Rectal smooth muscle tissue (tissue), 1 donor: Measurements from ENCODE around the gene RIMOC1.

ENCODE experiments used
- H3K27ac ChIP-seq: one replicate; pipeline ENCODE4 v1.7.0; 2013; ENCODE audit warnings: low read depth, low read length, inconsistent platforms
- H3K27me3 ChIP-seq: one replicate; pipeline ENCODE4 v1.7.0; 2013; ENCODE audit warnings: low read length; ENCODE audit not compliant: control insufficient read depth, insufficient read depth
- H3K36me3 ChIP-seq: one replicate; pipeline ENCODE4 v1.7.0; 2013; ENCODE audit warnings: low read length; ENCODE audit not compliant: control insufficient read depth, insufficient read depth
- H3K4me1 ChIP-seq: one replicate; pipeline ENCODE4 v1.7.0; 2013; ENCODE audit warnings: low read length; ENCODE audit not compliant: control insufficient read depth, insufficient read depth
- H3K4me3 ChIP-seq: one replicate; pipeline ENCODE4 v1.7.0; 2013; ENCODE audit warnings: low read length
- H3K9ac ChIP-seq: one replicate; pipeline ENCODE4 v1.7.0; 2013; ENCODE audit warnings: low read length

RIMOC1 gene

DNA sequence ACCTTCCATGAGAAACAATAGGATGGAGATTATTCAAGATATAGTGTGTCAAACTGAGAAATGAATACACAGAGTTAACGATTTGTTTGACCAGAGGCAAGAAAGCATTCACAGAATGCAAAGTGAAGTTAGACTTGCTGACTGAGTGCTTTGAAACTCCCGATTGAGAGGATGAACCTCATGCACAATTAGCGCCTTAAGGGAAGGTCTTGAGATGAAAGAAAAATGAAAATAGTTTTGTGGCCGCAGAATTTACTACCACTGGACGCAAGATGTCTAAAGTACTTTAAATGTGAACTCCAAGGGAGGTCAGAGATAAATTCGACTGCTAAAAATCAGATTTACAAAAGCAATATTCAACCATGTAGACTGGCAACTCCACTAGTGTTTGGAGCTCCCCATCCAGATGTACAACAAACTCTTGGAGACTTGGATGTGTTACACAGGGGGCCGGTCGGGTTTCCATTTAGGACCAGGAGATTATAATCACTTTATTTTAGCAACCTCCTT lies 707 bp upstream of the RIMOC1 start:
- Histone ChIP-seq H3K4me1 (peaks cover 7% of the 10 kb centered on the region), H3K27ac (peak overlapping the region; percentile 87), H3K27me3 (no peaks in the 10 kb centered on the region), H3K36me3 (no peaks in the 10 kb centered on the region), H3K4me3 (peak overlapping the region; percentile 68), H3K9ac (no peak overlapping the region)

DNA sequence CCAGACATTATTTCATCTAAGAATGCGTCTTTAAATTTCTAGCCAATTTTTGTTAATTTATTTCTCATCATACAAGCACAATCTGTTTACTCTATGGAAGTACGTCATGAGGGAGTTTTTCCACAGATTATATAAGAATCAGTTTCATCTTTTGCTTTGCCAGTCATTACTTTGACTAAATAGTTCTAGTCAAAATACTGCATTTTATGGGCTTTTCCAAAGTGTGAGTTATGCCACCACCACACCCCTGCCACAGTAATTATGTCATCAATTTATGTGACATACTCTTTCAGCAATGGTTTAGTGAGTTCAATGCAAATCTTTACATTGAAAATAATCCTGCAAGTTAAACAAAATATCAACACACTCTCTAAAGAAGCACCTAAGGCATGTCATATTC lies 2.0 kb downstream of the RIMOC1 start:
- Histone ChIP-seq H3K36me3 (peaks cover 4% of the 10 kb centered on the region), H3K4me3 (no peak overlapping the region), H3K27ac (no peak overlapping the region), H3K27me3 (no peaks in the 10 kb centered on the region), H3K9ac (no peak overlapping the region), H3K4me1 (peaks cover 7% of the 10 kb centered on the region)

DNA sequence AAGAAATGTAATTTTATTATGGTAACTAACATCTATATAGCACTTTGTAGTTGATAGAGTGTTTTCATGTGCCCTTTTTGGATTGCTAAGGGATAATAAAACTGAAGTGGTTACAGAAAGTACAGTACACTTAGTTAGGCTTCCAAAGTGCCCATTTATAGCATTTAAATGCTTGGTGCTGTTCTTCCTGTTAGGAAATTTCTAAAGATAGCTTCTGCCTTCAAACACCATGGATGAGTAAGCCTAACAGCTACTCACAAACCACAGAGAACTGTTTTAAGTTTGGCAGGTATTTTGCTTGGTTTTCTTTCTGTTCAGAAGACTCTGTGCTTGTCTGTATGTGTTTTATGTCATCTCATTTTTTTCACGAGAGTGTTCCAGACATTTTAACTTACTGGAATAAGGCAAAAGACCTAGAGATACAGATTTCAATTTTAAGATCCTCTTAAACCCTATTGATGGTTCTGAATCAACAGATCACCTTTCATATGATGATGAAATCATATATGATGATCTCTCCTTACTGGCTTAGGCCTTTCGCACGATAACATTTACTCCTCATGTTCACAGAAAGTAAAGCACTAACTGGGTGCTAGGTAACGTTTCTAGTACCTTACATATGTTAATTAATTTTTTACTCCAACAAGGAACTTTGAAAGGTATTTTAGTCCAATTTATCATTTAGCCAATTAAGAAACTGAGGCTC lies 4.4 kb downstream of the RIMOC1 start:
- Histone ChIP-seq H3K27me3 (no peaks in the 10 kb centered on the region), H3K4me3 (no peak overlapping the region), H3K36me3 (peaks cover 16% of the 10 kb centered on the region), H3K4me1 (peaks cover 7% of the 10 kb centered on the region), H3K27ac (peak overlapping the region; percentile 70), H3K9ac (no peak overlapping the region)

DNA sequence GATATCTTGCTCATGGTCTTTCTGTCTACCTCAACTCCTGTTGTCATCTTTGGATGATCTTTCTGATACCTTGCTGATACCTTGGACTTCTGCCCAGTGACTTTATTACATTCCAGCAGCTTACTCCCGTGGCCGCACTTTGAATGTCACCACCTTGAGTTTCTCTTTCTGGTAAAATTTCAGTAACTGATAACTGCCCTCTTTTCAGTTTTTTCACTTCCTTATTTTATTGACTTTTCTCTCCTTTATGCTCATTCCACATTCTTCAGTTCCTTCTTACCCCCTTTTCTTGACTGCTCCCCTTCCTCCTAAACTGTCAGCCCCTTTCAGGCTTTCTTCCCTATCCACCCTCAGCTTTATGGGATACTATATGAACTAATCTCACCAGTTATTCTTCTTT lies 14.0 kb downstream of the RIMOC1 start:
- no peak overlapping the region for H3K4me3 ChIP-seq
- H3K27ac ChIP-seq = no peak overlapping the region
- no peaks in the 10 kb centered on the region for H3K4me1 ChIP-seq
- peaks cover 15% of the 10 kb centered on the region for H3K36me3 ChIP-seq
- no peak overlapping the region for H3K9ac ChIP-seq
- H3K27me3 ChIP-seq = no peaks in the 10 kb centered on the region

DNA sequence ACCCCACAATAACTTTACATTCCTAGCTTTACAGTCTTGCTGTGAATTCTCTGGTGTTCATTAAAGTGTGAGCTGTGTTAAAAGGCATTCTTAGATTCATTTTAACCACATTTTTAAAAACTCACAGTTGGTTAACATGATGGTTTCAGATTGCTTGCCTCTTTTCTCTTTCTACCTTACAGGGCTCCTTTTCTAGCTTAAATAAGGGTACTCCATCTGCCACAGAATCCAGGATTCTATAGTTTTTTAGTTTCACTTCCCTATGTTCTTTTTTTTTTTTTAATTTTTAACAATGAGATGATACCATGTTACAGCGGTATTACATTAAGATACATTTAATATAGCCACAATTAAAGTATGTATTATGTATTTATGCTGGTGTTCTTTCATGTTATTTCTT lies 17.0 kb downstream of the RIMOC1 start:
- peaks cover 6% of the 10 kb centered on the region for H3K4me1 ChIP-seq
- H3K27ac ChIP-seq = no peak overlapping the region
- no peak overlapping the region for H3K4me3 ChIP-seq
- no peaks in the 10 kb centered on the region for H3K27me3 ChIP-seq
- H3K36me3 ChIP-seq = peaks cover 13% of the 10 kb centered on the region
- no peak overlapping the region for H3K9ac ChIP-seq

DNA sequence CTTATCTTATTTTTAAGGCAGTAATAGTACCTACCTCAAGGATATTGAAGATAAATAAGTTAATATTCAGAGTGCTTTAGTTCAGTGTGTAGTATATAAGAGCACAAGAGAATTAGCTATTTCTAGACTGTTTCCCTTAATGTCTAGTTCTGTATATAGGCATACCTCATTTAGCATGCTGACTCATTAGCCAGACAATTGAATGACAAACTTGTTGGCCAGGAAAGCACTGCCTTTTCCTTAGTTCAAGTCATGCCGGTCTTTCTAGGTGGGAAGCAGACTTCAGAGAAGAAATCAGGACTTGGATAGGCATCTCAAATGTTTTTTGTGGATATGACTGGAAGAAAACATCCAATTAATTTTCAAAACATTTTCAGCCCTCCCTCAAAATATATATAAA lies 17.7 kb downstream of the RIMOC1 start:
- Histone ChIP-seq H3K36me3 (peaks cover 13% of the 10 kb centered on the region), H3K27me3 (no peaks in the 10 kb centered on the region), H3K9ac (no peak overlapping the region), H3K27ac (no peak overlapping the region), H3K4me1 (peaks cover 6% of the 10 kb centered on the region), H3K4me3 (no peak overlapping the region)

GRCh38 chr5:41924526-41924871 lies 20.4 kb downstream of the RIMOC1 start:
- peak overlapping the region; percentile 94 for H3K4me3 ChIP-seq
- no peaks in the 10 kb centered on the region for H3K27me3 ChIP-seq
- H3K4me1 ChIP-seq = peaks cover 6% of the 10 kb centered on the region
- H3K36me3 ChIP-seq = peaks cover 2% of the 10 kb centered on the region
- peak overlapping the region; percentile 89 for H3K9ac ChIP-seq
- H3K27ac ChIP-seq = peak overlapping the region; percentile 89

GRCh38 chr5:41924872-41925554 lies 20.9 kb downstream of the RIMOC1 start, which contains the start of gene FBXO4:
FBXO4 (plus strand) TSS chr5:41925281; CDS start chr5:41925310, 29 bp downstream.
- H3K4me1 ChIP-seq = peaks cover 6% of the 10 kb centered on the region
- no peaks in the 10 kb centered on the region for H3K27me3 ChIP-seq
- peak within 1 kb of the TSS; percentile 94 for H3K4me3 ChIP-seq
- peak within 1 kb of the TSS; percentile 89 for H3K27ac ChIP-seq
- peaks cover 2% of the 10 kb centered on the region for H3K36me3 ChIP-seq
- peak within 1 kb of the TSS; percentile 89 for H3K9ac ChIP-seq

- H3K36me3 ChIP-seq = peaks cover 2% of the 10 kb centered on the region
- H3K27me3 ChIP-seq = no peaks in the 10 kb centered on the region
- peak overlapping the region; percentile 89 for H3K27ac ChIP-seq
- H3K4me3 ChIP-seq = peak overlapping the region; percentile 94
- H3K9ac ChIP-seq = peak overlapping the region; percentile 89
- peaks cover 6% of the 10 kb centered on the region for H3K4me1 ChIP-seq
These were observed 21.4 kb downstream of the RIMOC1 start for GRCh38 chr5:41925555-41925951.

DNA sequence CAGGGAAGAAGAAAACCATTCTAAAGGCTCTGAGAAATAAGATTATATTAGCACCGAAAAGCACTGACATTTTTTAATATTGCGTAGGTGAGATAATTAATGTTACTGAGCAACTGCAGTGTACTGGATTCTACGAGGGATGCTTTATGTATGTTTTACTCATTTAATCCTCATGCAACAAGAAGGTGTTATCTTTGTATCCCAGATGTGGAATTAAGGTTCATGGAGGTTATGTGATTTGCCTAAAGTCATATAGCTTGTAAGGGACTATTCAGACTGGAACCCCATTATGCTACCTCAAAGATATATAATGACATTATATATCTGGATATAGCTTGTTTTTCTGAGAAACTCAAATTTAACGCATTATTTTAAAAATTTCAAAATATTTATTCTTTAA lies 23.5 kb downstream of the RIMOC1 start:
- no peak overlapping the region for H3K27ac ChIP-seq

GRCh38 chr5:41929035-41929434 lies 24.9 kb downstream of the RIMOC1 start:
- H3K27ac ChIP-seq = no peak overlapping the region
- H3K9ac ChIP-seq = no peak overlapping the region
- no peaks in the 10 kb centered on the region for H3K36me3 ChIP-seq
- no peak overlapping the region for H3K4me3 ChIP-seq
- H3K27me3 ChIP-seq = no peaks in the 10 kb centered on the region
- H3K4me1 ChIP-seq = peaks cover 6% of the 10 kb centered on the region

More for the DNA sequence above, 23.5 kb downstream of the RIMOC1 start:
- no peak overlapping the region for H3K9ac ChIP-seq
- no peak overlapping the region for H3K4me3 ChIP-seq
- peaks cover 6% of the 10 kb centered on the region for H3K4me1 ChIP-seq
- H3K27me3 ChIP-seq = no peaks in the 10 kb centered on the region
- H3K36me3 ChIP-seq = no peaks in the 10 kb centered on the region

GRCh38 chr5:41932770-41933169 lies 28.6 kb downstream of the RIMOC1 start:
- H3K27ac ChIP-seq = no peak overlapping the region
- no peaks in the 10 kb centered on the region for H3K4me1 ChIP-seq
- no peaks in the 10 kb centered on the region for H3K36me3 ChIP-seq
- H3K4me3 ChIP-seq = no peak overlapping the region
- H3K9ac ChIP-seq = no peak overlapping the region
- no peaks in the 10 kb centered on the region for H3K27me3 ChIP-seq
